K562 (cell line): Measurements from ENCODE around the gene KNSTRN. TPM values are rescaled to one million over a fixed set of nuclear protein-coding genes. Genes with fewer than 3 reads are reported as not detected.

Experiments used
- CEBPB ChIP-seq: fragments of 450-650 bp; IDR thresholded peaks from 2 replicates; pipeline ENCODE4 v1.6.1; 2016; ENCODE audit warnings: missing genetic modification characterization, missing compliant biosample characterization
- ETV1 ChIP-seq: fragments of 450-650 bp; conservative IDR thresholded peaks from 2 replicates; pipeline ENCODE4 v1.6.1; 2016; ENCODE audit warnings: missing genetic modification characterization, control low read depth, low read depth, missing compliant biosample characterization
- NFXL1 ChIP-seq: fragments of 450-650 bp; formaldehyde crosslinking; IDR thresholded peaks from 2 replicates; pipeline ENCODE4 v1.4.0; 2021; ENCODE audit warnings: mild to moderate bottlenecking
- RBBP5 ChIP-seq: fragments of 200-600 bp; sonication (generic); IDR thresholded peaks from 2 replicates; pipeline ENCODE4 v1.6.1; 2012; ENCODE audit warnings: borderline replicate concordance, mild to moderate bottlenecking, low read length, control low read depth, inconsistent platforms; ENCODE audit not compliant: insufficient read depth, poor library complexity, severe bottlenecking
- RNF219 ChIP-seq: fragments of 250-450 bp; sonication (Bioruptor Pico); IDR thresholded peaks from 2 replicates; pipeline ENCODE4 v1.5.0; 2022; ENCODE audit warnings: mild to moderate bottlenecking
- SFPQ ChIP-seq: fragments of 200-400 bp; formaldehyde crosslinking; IDR thresholded peaks from 2 replicates; pipeline ENCODE4 v1.6.1; 2017; ENCODE audit warnings: mild to moderate bottlenecking, low read depth, low read length, moderate library complexity
- SMC3 ChIP-seq: conservative IDR thresholded peaks from 2 replicates; pipeline ENCODE4 v1.6.1; 2011; ENCODE audit warnings: low read depth, low read length, improper control_type of control experiment; ENCODE audit not compliant: insufficient read depth
- ZBTB12 ChIP-seq: fragments of 250-450 bp; sonication (Bioruptor Pico); IDR thresholded peaks from 2 replicates; pipeline ENCODE4 v1.4.0; 2020
- ZKSCAN3 ChIP-seq: fragments of 250-450 bp; sonication (Bioruptor Pico); IDR thresholded peaks from 2 replicates; pipeline ENCODE4 v1.4.0; 2020
- ZNF175 ChIP-seq: fragments of 200-800 bp; sonication (Bioruptor generic); IDR thresholded peaks from 2 replicates; pipeline ENCODE4 v1.6.1; 2016; ENCODE audit warnings: low read depth, mild to moderate bottlenecking, missing genetic modification characterization, missing compliant biosample characterization
- ZNF212 ChIP-seq: fragments of 450-650 bp; formaldehyde crosslinking; IDR thresholded peaks from 2 replicates; pipeline ENCODE4 v1.4.0; 2020; ENCODE audit warnings: mild to moderate bottlenecking
- ZNF408 ChIP-seq: fragments of 250-450 bp; sonication (Bioruptor Pico); IDR thresholded peaks from 2 replicates; pipeline ENCODE4 v1.4.0; 2020; ENCODE audit warnings: low read depth, mild to moderate bottlenecking, moderate library complexity
- ZNF696 ChIP-seq: fragments of 250-450 bp; sonication (Bioruptor Pico); conservative IDR thresholded peaks from 2 replicates; pipeline ENCODE4 v1.4.0; 2020; ENCODE audit warnings: mild to moderate bottlenecking, moderate library complexity
- polyA plus RNA-seq, 8 experiments: library from polyadenylated mRNA; depleted of rRNA in 4 of 8; stranded (reverse) in 5 of 8; unstranded in 3 of 8; fragments of >200 nt; fragmentation: Nextera tagmentation in 2 of 8; fragmentation: Illumina TruSeq in 1 of 8; extraction: Ambion mirVana in 2 of 8; extraction: Trizol in 1 of 8; gene quantifications; 2 replicates each; pipeline versions ENCODE4 v1.2.1 to v1.2.3, GENCODE V29; 2011 to 2014; ENCODE audit warnings: inconsistent platforms in 1 of 8, missing spikeins in 1 of 8
- total RNA-seq, 7 experiments: library from RNA; depleted of rRNA in 6 of 7; stranded (reverse); fragments of >200 nt in 6 of 7; fragmentation: Illumina TruSeq in 2 of 7; extraction: Trizol in 2 of 7; gene quantifications; 2 replicates each; pipeline versions ENCODE4 v1.2.1 to v1.2.3, GENCODE V29; 2011 to 2021; ENCODE audit warnings: low replicate concordance in 1 of 7
- TF ChIP-seq, protein P1 (sequence below), 2 experiments: fragments of 450-650 bp; IDR thresholded peaks; 2 replicates each; pipeline ENCODE4 v1.6.1; 2016; ENCODE audit warnings: mild to moderate bottlenecking in 2 of 2, borderline replicate concordance in 1 of 2, low read depth in 1 of 2, moderate library complexity in 1 of 2

The KNSTRN gene
- total and polyA plus RNA-seq, 9 of the 15 experiments (the other 6 are each of a cell fraction or from before 2014, with no cell fraction given) = 48.7 to 88.2 (median 66.3) TPM

GRCh38 chr15:40427188-40427587 lies 44.7 kb downstream of the KNSTRN start (continued):
- TF ChIP-seq SMC3 (no peak), CEBPB (tag) (no peak), RBBP5 (no peak), ETV1 (no peak), ZNF175 (CRISPR knock-in tag) (no peak), SFPQ (no peak), ZNF696 (CRISPR knock-in tag) (no peak), ZNF212 (CRISPR knock-in tag) (no peak), ZBTB12 (CRISPR knock-in tag) (no peak), NFXL1 (CRISPR knock-in tag) (no peak), RNF219 (CRISPR knock-in tag) (no peak), ZKSCAN3 (CRISPR knock-in tag) (no peak), ZNF408 (CRISPR knock-in tag) (no peak)
- TF ChIP-seq, protein P1, sequence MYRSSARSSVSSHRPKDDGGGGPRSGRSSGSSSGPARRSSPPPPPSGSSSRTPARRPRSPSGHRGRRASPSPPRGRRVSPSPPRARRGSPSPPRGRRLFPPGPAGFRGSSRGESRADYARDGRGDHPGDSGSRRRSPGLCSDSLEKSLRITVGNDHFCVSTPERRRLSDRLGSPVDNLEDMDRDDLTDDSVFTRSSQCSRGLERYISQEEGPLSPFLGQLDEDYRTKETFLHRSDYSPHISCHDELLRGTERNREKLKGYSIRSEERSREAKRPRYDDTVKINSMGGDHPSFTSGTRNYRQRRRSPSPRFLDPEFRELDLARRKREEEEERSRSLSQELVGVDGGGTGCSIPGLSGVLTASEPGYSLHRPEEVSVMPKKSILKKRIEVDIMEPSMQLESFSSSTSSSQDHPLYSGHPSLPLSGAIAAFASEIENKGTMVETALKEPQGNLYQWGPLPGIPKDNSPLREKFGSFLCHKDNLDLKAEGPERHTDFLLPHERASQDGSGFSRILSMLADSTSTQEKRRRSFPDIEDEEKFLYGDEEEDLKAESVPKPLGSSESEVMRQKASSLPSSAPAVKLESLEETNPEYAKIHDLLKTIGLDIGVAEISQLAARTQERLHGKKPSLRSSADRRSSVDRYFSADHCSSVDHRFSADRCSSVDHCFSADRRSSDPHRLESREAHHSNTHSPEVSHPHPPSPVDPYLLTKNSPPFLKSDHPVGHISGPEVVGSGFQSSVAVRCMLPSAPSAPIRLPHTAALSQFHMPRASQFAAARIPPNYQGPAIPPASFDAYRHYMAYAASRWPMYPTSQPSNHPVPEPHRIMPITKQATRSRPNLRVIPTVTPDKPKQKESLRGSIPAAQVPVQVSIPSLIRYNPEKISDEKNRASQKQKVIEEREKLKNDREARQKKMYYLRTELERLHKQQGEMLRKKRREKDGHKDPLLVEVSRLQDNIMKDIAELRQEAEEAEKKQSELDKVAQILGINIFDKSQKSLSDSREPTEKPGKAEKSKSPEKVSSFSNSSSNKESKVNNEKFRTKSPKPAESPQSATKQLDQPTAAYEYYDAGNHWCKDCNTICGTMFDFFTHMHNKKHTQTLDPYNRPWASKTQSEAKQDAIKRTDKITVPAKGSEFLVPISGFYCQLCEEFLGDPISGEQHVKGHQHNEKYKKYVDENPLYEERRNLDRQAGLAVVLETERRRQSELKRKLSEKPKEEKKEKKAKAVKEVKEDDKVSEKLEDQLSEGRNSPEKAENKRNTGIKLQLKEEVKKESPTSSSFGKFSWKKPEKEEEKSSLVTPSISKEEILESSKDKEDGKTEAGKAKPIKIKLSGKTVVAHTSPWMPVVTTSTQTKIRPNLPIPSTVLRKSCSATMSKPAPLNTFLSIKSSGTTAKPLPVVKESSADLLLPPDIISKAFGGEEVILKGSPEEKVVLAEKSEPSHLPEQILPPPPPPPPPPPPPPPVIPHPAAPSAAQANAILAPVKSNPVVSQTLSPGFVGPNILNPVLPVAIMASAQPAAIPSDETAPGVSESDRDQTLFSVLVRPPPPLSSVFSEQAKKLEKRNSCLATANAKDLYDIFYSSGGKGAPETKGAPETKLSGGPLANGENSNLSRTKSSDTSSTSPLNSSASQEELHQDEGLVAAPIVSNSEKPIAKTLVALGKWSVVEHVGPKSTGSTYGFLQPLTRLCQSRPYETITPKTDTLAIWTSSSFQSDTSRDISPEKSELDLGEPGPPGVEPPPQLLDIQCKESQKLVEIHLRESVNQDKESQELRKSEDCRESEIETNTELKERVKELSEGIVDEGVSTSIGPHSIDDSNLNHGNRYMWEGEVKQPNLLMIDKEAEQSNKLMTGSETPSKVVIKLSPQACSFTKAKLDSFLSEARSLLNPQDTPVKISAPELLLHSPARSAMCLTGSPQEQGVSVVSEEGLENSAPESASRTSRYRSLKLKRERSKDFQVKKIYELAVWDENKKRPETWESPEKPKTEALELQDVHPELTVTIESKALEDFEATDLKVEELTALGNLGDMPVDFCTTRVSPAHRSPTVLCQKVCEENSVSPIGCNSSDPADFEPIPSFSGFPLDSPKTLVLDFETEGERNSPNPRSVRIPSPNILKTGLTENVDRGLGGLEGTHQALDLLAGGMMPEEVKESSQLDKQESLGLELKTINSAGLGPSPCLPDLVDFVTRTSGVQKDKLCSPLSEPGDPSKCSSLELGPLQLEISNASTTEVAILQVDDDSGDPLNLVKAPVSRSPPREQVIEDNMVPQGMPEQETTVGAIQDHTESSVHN (IDR thresholded peaks at IDR 0.05; ENCODE audit: borderline replicate concordance in 1 of 2, low read depth in 1 of 2) = no peak
